Kidney (tissue), 14 donors: ENCODE results near the gene MESP1. TPM values are rescaled to one million over a fixed set of nuclear protein-coding genes. Genes with fewer than 3 reads are reported as not detected.

Source experiments
- DNase-seq, 5 donors: peaks; one replicate each; pipeline ENCODE4 v3.0.0-alpha.2; 2013 to 2020
- FAIRE-seq: peaks from 2 replicates; lab custom pipeline; 2012; peaks lifted over from hg19 to GRCh38; lab: Jason Lieb, UNC
- H3K27ac ChIP-seq, 2 donors: one replicate each; pipeline ENCODE4 v1.7.0; 2013; ENCODE audit warnings: low read depth in 2 of 2, low read length in 2 of 2, inconsistent platforms in 1 of 2
- H3K27me3 ChIP-seq: one replicate; pipeline ENCODE4 v1.7.1; 2013; ENCODE audit warnings: low read length, inconsistent platforms; ENCODE audit not compliant: control insufficient read depth, insufficient read depth
- H3K36me3 ChIP-seq, 3 donors: one replicate each; pipeline versions ENCODE4 v1.7.0 to v1.7.1; 2013; ENCODE audit warnings: low read length in 3 of 3, control low read depth in 1 of 3, inconsistent platforms in 1 of 3; ENCODE audit not compliant: insufficient read depth in 3 of 3, control insufficient read depth in 2 of 3
- H3K4me1 ChIP-seq, 3 donors: one replicate each; pipeline versions ENCODE4 v1.7.0 to v1.7.1; 2013; ENCODE audit warnings: low read length in 3 of 3, inconsistent platforms in 1 of 3, low read depth in 1 of 3; ENCODE audit not compliant: control insufficient read depth in 2 of 3, insufficient read depth in 2 of 3
- H3K4me3 ChIP-seq, 3 donors: one replicate each; pipeline versions ENCODE4 v1.7.0 to v1.8.1; 2013; ENCODE audit warnings: low read length in 3 of 3, control low read depth in 1 of 3, inconsistent platforms in 1 of 3
- H3K9ac ChIP-seq, 3 donors: one replicate each; pipeline versions ENCODE4 v1.7.0 to v1.7.1; 2013; ENCODE audit warnings: low read length in 3 of 3, control low read depth in 1 of 3, inconsistent platforms in 1 of 3
- H3K9me3 ChIP-seq, 3 donors: one replicate each; pipeline versions ENCODE4 v1.7.0 to v1.7.1; 2013; ENCODE audit warnings: low read length in 3 of 3, control low read depth in 1 of 3, inconsistent platforms in 1 of 3; ENCODE audit not compliant: control insufficient read depth in 2 of 3, insufficient read depth in 1 of 3
- CTCF ChIP-seq: IDR thresholded peaks from 3 replicates; pipeline ENCODE4 v1.5.1; 2012; ENCODE audit warnings: mild to moderate bottlenecking, moderate library complexity, borderline replicate concordance; ENCODE audit not compliant: insufficient read depth; ENCODE audit errors: extremely low read depth
- intact Hi-C: fragments of 100-400 bp; cut with DNase I; formaldehyde crosslinking; loops from one replicate; pipeline ENCODE4 v1.11.1; 2022
- polyA plus RNA-seq: library from polyadenylated mRNA; stranded (reverse); fragments of 350-450 nt; fragmentation: Illumina TruSeq; extraction: RNeasy Lipid Tissue Mini Kit (QIAGEN cat#74804); gene quantifications from one replicate; pipeline ENCODE4 v1.2.3, GENCODE V29; 2014; ENCODE audit warnings: low read depth, low replicate concordance; ENCODE audit not compliant: insufficient read depth
- total RNA-seq: library from RNA; stranded (reverse); fragmentation: NEBNext Ultra II Directional; extraction: Animal tissue kit (Norgen Biotek cat#: 25700); gene quantifications from one replicate; pipeline ENCODE4 v1.2.1, GENCODE V29; 2021
- donor health status: control.
- donor health status: control.
- donor health status: control.
- donor health status: control.
- donor health status: control.
- donor health status: DM: yes; HTN: yes; CAD: no.
- donor health status: Normal renal cell carcinoma (clear cell type).

MESP1 gene
- total and polyA plus RNA-seq, 2 donors from 2014 or later: 2.1 to 6.0 TPM

- no peak overlapping the region for H3K27ac ChIP-seq
- H3K36me3 ChIP-seq: peaks cover 0 to 17% (median 3%) of the 10 kb centered on the region in 3 donors
- H3K9ac ChIP-seq: no peak overlapping the region
- DNase-seq (peak in 1 of 5 donors; percentile 45), FAIRE-seq (no peak)
- no peaks in the 10 kb centered on the region for H3K9me3 ChIP-seq
- intact Hi-C loops: no loop called here
- no peak for TF ChIP-seq CTCF
- H3K4me1 ChIP-seq: peaks cover 0 to 15% (median 4%) of the 10 kb centered on the region in 3 donors
- H3K27me3 ChIP-seq: no peaks in the 10 kb centered on the region
- no peak overlapping the region for H3K4me3 ChIP-seq
Observed at GRCh38 chr15:89797678-89798201, 46.7 kb upstream of the MESP1 start.

DNA sequence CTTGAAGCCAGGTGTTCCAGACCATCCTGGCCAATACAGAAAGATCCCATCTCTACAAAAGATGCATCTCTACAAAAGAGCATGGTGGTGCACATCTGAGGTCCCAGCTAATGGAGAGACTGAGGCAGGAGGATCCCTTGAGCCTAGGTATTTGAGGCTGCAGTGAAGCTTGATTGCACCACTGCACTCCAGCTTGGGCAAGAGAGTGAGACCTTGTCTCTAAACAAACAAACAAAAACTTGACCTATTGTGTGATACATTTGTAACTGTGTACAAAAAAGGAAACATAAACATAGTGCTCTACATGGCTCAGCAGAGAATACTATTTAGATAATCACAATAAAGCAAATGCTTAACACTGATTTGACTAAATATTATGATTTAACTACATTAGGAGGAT, 44.9 kb upstream of the MESP1 start:
- Histone ChIP-seq H3K27me3 (no peaks in the 10 kb centered on the region), H3K36me3 (peaks cover 0 to 25% (median 3%) of the 10 kb centered on the region in 3 donors), H3K9me3 (no peaks in the 10 kb centered on the region), H3K9ac (no peak overlapping the region), H3K27ac (no peak overlapping the region), H3K4me1 (peaks cover 0 to 10% (median 4%) of the 10 kb centered on the region in 3 donors), H3K4me3 (no peak overlapping the region)
- DNase-seq (no peak), FAIRE-seq (no peak)
- intact Hi-C loops: no loop called here
- no peak for TF ChIP-seq CTCF

- Histone ChIP-seq H3K27ac (no peak overlapping the region), H3K9ac (no peak overlapping the region), H3K4me1 (peaks cover 0 to 5% (median 4%) of the 10 kb centered on the region in 3 donors), H3K4me3 (no peak overlapping the region), H3K9me3 (no peaks in the 10 kb centered on the region), H3K27me3 (no peaks in the 10 kb centered on the region), H3K36me3 (peaks cover 0 to 30% (median 0%) of the 10 kb centered on the region in 3 donors)
- TF ChIP-seq CTCF: no peak
- DNase-seq: peak in 3 of 5 donors; percentile 24 to 86 (median 52)
- intact Hi-C loops: no loop called here
- no peak for FAIRE-seq
Observed at GRCh38 chr15:89794627-89795241, 43.7 kb upstream of the MESP1 start.
